GM21576 (cell line): ENCODE data around the gene ATP6V0A4.
"Not testable (repeated sequence)": the region's sequence is repeated elsewhere in the genome, so short reads cannot be mapped to it uniquely, and the experiment has no call there.

Source experiments
- ATAC-seq: cut with Tn5 transposase; IDR thresholded peaks from one replicate; pipeline ENCODE4 v1.9.1; 2021; ENCODE audit warnings: mild to moderate bottlenecking, moderate library complexity; ENCODE audit not compliant: unreplicated experiment

The ATP6V0A4 gene

DNA sequence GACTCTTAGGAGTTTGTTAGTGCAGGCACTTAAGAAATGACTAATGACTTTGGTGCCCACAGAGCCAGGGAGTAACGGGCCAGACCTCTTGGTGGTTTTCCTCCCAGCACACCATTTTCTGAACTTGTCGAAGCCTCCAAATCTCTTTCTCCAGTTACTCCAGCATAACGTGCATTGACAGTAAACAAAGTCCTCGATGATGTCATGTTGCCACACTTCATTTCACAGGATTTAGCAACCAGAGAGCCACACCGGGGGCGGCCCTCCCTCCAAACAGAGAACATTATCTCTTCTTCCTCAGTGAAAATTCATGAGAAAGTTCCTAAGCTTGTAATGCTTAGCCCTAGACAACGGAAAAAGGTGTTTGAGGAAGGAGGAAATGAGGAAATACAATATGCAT, 92.8 kb downstream of the ATP6V0A4 start:
- ATAC-seq, result no peak

- ATAC-seq, result no peak
Measured at GRCh38 chr7:138701537-138701923, 96.5 kb downstream of the ATP6V0A4 start.

- ATAC-seq, result no peak
Measured at GRCh38 chr7:138700857-138701536, 97.0 kb downstream of the ATP6V0A4 start, which contains the start of gene SVOPL. Gene SVOPL (minus strand): TSS chr7:138701362. CDS start chr7:138679045, 22,317 bp downstream.

GRCh38 chr7:138699661-138700060, 98.3 kb downstream of the ATP6V0A4 start:
- no peak for ATAC-seq

DNA sequence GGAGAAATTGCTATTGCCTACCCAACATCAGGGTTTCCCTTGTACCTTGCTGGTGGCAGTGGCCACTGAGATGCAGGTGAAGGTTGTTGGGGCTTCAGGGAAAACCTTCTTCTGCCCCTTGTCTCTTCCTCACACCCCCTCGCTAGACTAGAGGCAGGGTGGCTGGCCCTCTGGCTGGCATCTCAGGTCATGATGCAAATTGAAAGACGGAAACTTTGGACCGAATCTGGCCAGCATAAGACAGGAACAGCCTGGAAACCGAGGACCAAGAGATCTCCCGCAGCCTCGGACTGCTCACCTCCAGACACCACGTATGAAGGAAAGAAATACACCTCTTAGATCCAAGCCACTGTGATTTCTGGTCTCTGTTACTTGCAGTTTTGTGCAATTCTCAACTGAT, 99.7 kb downstream of the ATP6V0A4 start:
- no peak for ATAC-seq

GRCh38 chr7:138697535-138698182, 100.3 kb downstream of the ATP6V0A4 start:
- ATAC-seq, result no peak

GRCh38 chr7:138695776-138696175, 102.2 kb downstream of the ATP6V0A4 start:
- not testable (repeated sequence) for ATAC-seq

DNA sequence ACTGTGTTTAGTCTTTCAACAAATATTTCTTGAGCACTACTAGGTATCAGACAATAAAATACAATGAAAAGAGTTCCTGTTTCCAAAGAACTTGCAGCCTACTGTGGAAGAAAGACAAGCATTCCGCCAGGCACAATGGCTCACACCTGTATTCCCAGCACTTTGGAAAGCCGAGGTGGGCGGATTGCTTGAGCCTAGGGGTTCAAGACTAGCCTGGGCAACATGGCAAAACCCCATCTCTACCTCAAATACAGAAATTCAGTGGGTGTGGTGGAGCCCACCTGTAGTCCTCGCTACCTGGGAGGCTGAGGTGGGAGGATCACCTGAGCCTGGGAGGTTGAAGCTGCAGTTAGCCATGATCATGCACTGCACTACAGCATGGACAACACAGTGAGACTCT, 102.9 kb downstream of the ATP6V0A4 start:
- no peak for ATAC-seq

- ATAC-seq, result no peak
Measured at GRCh38 chr7:138691178-138691577, 106.8 kb downstream of the ATP6V0A4 start.

- no peak for ATAC-seq
Measured at GRCh38 chr7:138690495-138690894, 107.5 kb downstream of the ATP6V0A4 start.

DNA sequence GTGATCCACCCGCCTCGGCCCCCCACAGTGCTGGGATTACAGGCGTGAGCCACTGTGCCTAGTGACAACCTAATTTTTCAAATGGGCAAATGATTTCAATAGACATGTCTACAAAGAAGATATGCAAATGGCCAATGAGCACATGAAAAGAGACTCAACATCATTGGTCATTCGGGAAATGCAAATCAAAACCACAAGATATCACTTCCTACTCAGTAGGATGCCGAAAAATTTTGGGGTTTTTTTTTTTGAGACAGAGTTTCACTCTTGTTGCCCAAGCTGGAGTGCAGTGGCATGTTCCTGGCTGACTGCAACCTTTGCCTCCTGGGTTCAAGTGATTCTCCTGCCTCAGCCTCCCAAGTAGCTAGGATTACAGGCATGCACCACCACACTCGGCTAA, 110.0 kb downstream of the ATP6V0A4 start:
- ATAC-seq, result not testable (repeated sequence)

- ATAC-seq, result no peak
Measured at GRCh38 chr7:138684340-138684739, 113.7 kb downstream of the ATP6V0A4 start.

- ATAC-seq, result no peak
Measured at GRCh38 chr7:138679793-138680192, 118.2 kb downstream of the ATP6V0A4 start.

- no peak for ATAC-seq
Measured at GRCh38 chr7:138670594-138670993, 127.4 kb downstream of the ATP6V0A4 start.

DNA sequence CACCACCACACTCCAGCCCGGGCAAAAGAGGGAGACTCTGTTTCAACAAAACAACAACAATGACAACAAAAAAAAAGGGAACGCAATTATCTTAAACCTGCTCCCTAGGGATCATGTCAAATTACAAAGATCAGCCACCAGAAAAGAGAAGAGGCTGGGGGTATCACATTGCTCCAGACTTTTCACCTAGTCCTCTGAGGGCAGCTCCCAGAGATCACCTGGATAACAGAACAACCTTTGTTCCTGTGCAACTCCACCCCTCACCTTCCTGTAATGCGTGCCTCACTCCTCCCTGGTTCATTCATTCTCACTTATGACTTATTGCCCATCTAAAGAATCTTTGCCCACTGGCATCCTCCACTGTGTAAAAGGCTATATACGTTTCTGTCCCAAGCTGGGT, 128.6 kb downstream of the ATP6V0A4 start:
- no peak for ATAC-seq

- no peak for ATAC-seq
Measured at GRCh38 chr7:138668946-138669345, 129.1 kb downstream of the ATP6V0A4 start.

- no peak for ATAC-seq
Measured at GRCh38 chr7:138668229-138668596, 129.8 kb downstream of the ATP6V0A4 start.

DNA sequence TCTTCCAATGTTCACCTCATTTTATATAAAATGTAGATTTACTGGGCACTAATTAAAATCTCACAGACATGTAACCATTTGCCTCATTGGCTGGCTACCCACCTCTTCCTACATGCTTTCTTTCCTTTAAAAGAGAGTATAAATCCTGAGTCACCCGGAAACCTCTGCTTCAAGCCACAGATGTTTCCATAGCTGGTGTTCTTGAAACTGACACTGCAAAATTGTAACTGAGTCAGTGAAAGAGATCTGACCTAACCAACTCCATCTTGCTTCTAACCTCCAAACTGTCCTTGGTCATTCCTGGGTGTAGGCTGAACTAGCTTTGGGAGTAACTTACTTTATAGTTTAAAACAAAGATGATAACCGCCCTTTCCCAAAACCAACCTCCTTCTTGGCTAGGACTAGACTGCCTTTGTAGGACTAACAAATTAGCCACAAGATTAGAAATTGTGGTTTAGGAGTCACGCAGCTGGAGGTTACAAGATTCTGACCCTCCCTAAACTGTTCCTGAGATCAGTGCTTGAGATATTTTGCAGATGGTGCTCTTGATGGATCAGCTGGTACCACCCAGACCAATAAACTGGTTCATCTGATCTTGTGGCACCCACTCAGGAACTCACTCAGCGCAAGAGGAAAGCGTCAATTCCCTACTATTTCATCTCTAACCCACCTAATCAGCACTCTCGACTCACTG, 130.3 kb downstream of the ATP6V0A4 start:
- no peak for ATAC-seq

GRCh38 chr7:138666385-138666784, 131.6 kb downstream of the ATP6V0A4 start:
- ATAC-seq, result no peak

DNA sequence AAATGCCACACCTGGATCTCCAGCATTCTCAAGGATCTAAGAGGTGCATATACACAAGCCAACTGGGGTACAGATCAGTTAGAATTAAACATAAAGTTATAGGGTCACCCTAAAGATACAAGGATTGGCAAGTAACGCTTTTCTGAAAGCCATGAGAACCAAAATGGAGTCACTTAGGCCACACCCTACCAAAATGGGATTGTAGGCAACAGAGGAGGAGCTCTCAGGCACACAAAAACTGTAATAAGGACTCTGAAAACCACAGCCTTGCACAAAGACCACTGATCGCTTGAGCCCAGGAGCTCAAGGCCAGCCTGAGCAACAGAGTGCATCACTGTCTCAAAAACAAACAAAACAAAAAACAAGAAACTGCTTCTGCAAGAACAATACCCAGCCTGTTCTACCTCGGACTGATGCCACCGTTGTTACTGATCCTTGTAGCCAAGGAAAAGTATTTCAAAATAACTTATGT, 132.3 kb downstream of the ATP6V0A4 start:
- no peak for ATAC-seq

DNA sequence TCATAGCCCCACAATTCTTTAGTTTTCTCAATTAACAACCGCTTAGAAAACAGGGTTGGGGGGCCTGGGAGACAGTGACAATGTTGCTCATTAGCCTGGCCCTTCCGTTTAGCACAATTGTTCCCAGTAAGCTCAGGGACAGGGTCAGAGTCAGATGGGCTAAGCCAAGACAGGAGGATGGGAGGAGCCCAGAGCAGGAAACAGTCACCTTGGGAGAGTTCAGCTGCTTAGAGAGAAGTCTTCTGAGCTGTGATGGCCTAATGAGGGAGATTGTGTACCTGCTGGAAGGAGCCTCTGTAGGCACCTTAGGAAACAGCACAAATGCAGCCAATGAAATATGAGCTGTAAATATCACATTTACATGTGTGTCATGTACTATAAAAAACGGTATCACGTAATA, 132.7 kb downstream of the ATP6V0A4 start:
- ATAC-seq, result no peak
